ENCODE measurements around the gene MTA2. TPM values are rescaled to one million over a fixed set of nuclear protein-coding genes. Genes with fewer than 3 reads are reported as not detected.
"Not testable (repeated sequence)": the region's sequence is repeated elsewhere in the genome, so short reads cannot be mapped to it uniquely, and the experiment has no call there.

Gene MTA2
- total RNA-seq, 2 experiments from 2014 or later: 270 to 299 TPM

- peaks cover 57% of the 10 kb centered on the region for H3K4me1 Mint-ChIP-seq
- peaks cover 75% of the 10 kb centered on the region for H3K36me3 Mint-ChIP-seq (ENCODE audit: low read depth)
- no peak for DNase-seq
- POLR2A ChIA-PET: interaction anchor here (0.6 to 1.9 kb wide), 2 partner anchors 9 to 71 kb away, joined by 3 to 18 read pairs; partner anchors contain the start of genes LBHD1, TUT1 and UQCC3
- H3K27ac Mint-ChIP-seq: peak overlapping the region; percentile 95
- no peaks in the 10 kb centered on the region for H3K27me3 Mint-ChIP-seq
- no peaks in the 10 kb centered on the region for H3K9me3 Mint-ChIP-seq
- CTCF ChIA-PET: interaction anchor here (0.7 to 3.7 kb wide), 8 partner anchors 8 to 176 kb away, joined by 3 to 25 read pairs (median 4); partner anchors contain the start of genes ROM1 and TUT1
- peak overlapping the region; percentile 85 for H3K4me3 Mint-ChIP-seq
Observed at GRCh38 chr11:62600367-62601121, 1.1 kb downstream of the MTA2 start.

GRCh38 chr11:62599901-62600300 lies 1.8 kb downstream of the MTA2 start:
- Mint-ChIP-seq H3K36me3 (ENCODE audit: low read depth) (peaks cover 77% of the 10 kb centered on the region), H3K9me3 (no peaks in the 10 kb centered on the region), H3K27ac (peak overlapping the region; percentile 95), H3K4me1 (peaks cover 57% of the 10 kb centered on the region), H3K4me3 (peak overlapping the region; percentile 85), H3K27me3 (no peaks in the 10 kb centered on the region)
- ChIA-PET CTCF (interaction anchor here (0.8 to 3.7 kb wide), 12 partner anchors 8 to 175 kb away, joined by 3 to 25 read pairs (median 4); partner anchors contain the start of genes LRRN4CL and TUT1), POLR2A (interaction anchor here (0.6 to 1.3 kb wide), 4 partner anchors 9 to 254 kb away, joined by 3 to 7 read pairs (median 3); partner anchors contain the start of genes C11orf98, CSKMT, LBHD1 and TUT1)
- no peak for DNase-seq

- DNase-seq: peak; percentile 99
- no peaks in the 10 kb centered on the region for H3K27me3 Mint-ChIP-seq
- no peaks in the 10 kb centered on the region for H3K9me3 Mint-ChIP-seq
- H3K4me1 Mint-ChIP-seq: peaks cover 60% of the 10 kb centered on the region
- peaks cover 83% of the 10 kb centered on the region for H3K36me3 Mint-ChIP-seq (ENCODE audit: low read depth)
- H3K27ac Mint-ChIP-seq: peak overlapping the region; percentile 95
- ChIA-PET CTCF (interaction anchor here (0.8 to 3.7 kb wide), 11 partner anchors 9 to 175 kb away, joined by 3 to 25 read pairs (median 3); partner anchors contain the start of genes C11orf98, CSKMT and LRRN4CL), POLR2A (interaction anchor here (0.5 to 1.3 kb wide), 4 partner anchors 8 to 255 kb away, joined by 3 to 7 read pairs (median 4); partner anchors contain the start of genes C11orf98, CSKMT and TUT1)
- peak overlapping the region; percentile 85 for H3K4me3 Mint-ChIP-seq
Observed at GRCh38 chr11:62599069-62599696, 2.5 kb downstream of the MTA2 start.

GRCh38 chr11:62595124-62595523 lies 6.5 kb downstream of the MTA2 start:
- H3K36me3 Mint-ChIP-seq (ENCODE audit: low read depth): peaks cover 73% of the 10 kb centered on the region
- H3K9me3 Mint-ChIP-seq: no peaks in the 10 kb centered on the region
- ChIA-PET CTCF (interaction anchor here (0.6 to 4.5 kb wide), 5 partner anchors 16 to 144 kb away, joined by 3 to 25 read pairs (median 3); partner anchors contain the start of gene AHNAK), POLR2A (no interaction called here)
- H3K4me1 Mint-ChIP-seq: peaks cover 74% of the 10 kb centered on the region
- no peak overlapping the region for H3K4me3 Mint-ChIP-seq
- DNase-seq: no peak
- no peaks in the 10 kb centered on the region for H3K27me3 Mint-ChIP-seq
- peak overlapping the region; percentile 43 for H3K27ac Mint-ChIP-seq

GRCh38 chr11:62593434-62594044 lies 8.1 kb downstream of the MTA2 start:
- CTCF ChIA-PET: interaction anchor here (0.6 to 4.5 kb wide), 17 partner anchors 8 to 288 kb away, joined by 3 to 25 read pairs (median 4); partner anchors contain the start of genes AHNAK, B3GAT3, EEF1G and MTA2

GRCh38 chr11:62592989-62593421 lies 8.7 kb downstream of the MTA2 start:
- ChIA-PET POLR2A (interaction anchor here (0.6 to 2.5 kb wide), 4 partner anchors 8 to 758 kb away, joined by 3 to 18 read pairs (median 4); partner anchors contain the start of gene MTA2), CTCF (interaction anchor here (0.6 to 4.5 kb wide), 16 partner anchors 8 to 194 kb away, joined by 3 to 25 read pairs (median 6); partner anchors contain the start of genes B3GAT3, C11orf98, CSKMT and EEF1G)
- no peak for DNase-seq
- Mint-ChIP-seq H3K27ac (peak overlapping the region; percentile 95), H3K4me3 (no peak overlapping the region), H3K4me1 (peaks cover 67% of the 10 kb centered on the region), H3K36me3 (ENCODE audit: low read depth) (peaks cover 58% of the 10 kb centered on the region), H3K9me3 (no peaks in the 10 kb centered on the region), H3K27me3 (no peaks in the 10 kb centered on the region)

More at GRCh38 chr11:62593434-62594044, 8.1 kb downstream of the MTA2 start:
- Mint-ChIP-seq H3K27ac (peak overlapping the region; percentile 87), H3K4me1 (peaks cover 73% of the 10 kb centered on the region), H3K9me3 (no peaks in the 10 kb centered on the region), H3K27me3 (no peaks in the 10 kb centered on the region), H3K4me3 (peak overlapping the region; percentile 58), H3K36me3 (ENCODE audit: low read depth) (peaks cover 63% of the 10 kb centered on the region)
- DNase-seq: peak; percentile 90
- POLR2A ChIA-PET: interaction anchor here (0.6 kb wide), 2 partner anchors 29 to 758 kb away, joined by 3 to 4 read pairs; no protein-coding TSS in a partner anchor

- DNase-seq: no peak
- ChIA-PET CTCF (interaction anchor here (0.6 to 4.5 kb wide), 36 partner anchors 9 to 240 kb away, joined by 3 to 25 read pairs (median 4); partner anchors contain the start of genes B3GAT3, C11orf98, CSKMT and EEF1G), POLR2A (interaction anchor here (0.6 to 2.5 kb wide), 12 partner anchors 9 to 249 kb away, joined by 3 to 18 read pairs (median 6); partner anchors contain the start of genes B3GAT3, C11orf98, CSKMT and EEF1G)
- H3K27ac Mint-ChIP-seq: peak overlapping the region; percentile 95
- no peaks in the 10 kb centered on the region for H3K9me3 Mint-ChIP-seq
- no peaks in the 10 kb centered on the region for H3K27me3 Mint-ChIP-seq
- peaks cover 54% of the 10 kb centered on the region for H3K36me3 Mint-ChIP-seq (ENCODE audit: low read depth)
- H3K4me3 Mint-ChIP-seq: peak overlapping the region; percentile 97
- peaks cover 62% of the 10 kb centered on the region for H3K4me1 Mint-ChIP-seq
Observed at GRCh38 chr11:62592146-62592815, 9.4 kb downstream of the MTA2 start.

GRCh38 chr11:62591448-62592145 lies 10.1 kb downstream of the MTA2 start, which contains the start of gene TUT1:
Gene TUT1, minus strand, starts transcription at chr11:62591523. Its CDS starts 38 bp downstream, at chr11:62591485.
- H3K4me1 Mint-ChIP-seq: peaks cover 58% of the 10 kb centered on the region
- CTCF ChIA-PET: interaction anchor here (0.6 to 4.5 kb wide), 38 partner anchors 9 to 241 kb away, joined by 3 to 25 read pairs (median 4); partner anchors contain the start of genes B3GAT3, C11orf98, CSKMT and HNRNPUL2
- peak within 1 kb of the TSS; percentile 95 for H3K27ac Mint-ChIP-seq

GRCh38 chr11:62588966-62589637 lies 12.6 kb downstream of the MTA2 start:
- H3K27me3 Mint-ChIP-seq: no peaks in the 10 kb centered on the region
- DNase-seq: peak; percentile 46
- H3K4me3 Mint-ChIP-seq: peak overlapping the region; percentile 97
- ChIA-PET CTCF (interaction anchor here (0.9 to 2.0 kb wide), 4 partner anchors 10 to 164 kb away, joined by 3 to 6 read pairs (median 6); partner anchors contain the start of gene EEF1G), POLR2A (interaction anchor here (0.5 kb wide), 1 partner anchor 62 kb away, joined by 5 read pairs; no protein-coding TSS in a partner anchor)
- peak overlapping the region; percentile 95 for H3K27ac Mint-ChIP-seq
- peaks cover 46% of the 10 kb centered on the region for H3K4me1 Mint-ChIP-seq
- peaks cover 28% of the 10 kb centered on the region for H3K36me3 Mint-ChIP-seq (ENCODE audit: low read depth)
- no peaks in the 10 kb centered on the region for H3K9me3 Mint-ChIP-seq

More at GRCh38 chr11:62591448-62592145, 10.1 kb downstream of the MTA2 start, which contains the start of gene TUT1:
- POLR2A ChIA-PET: interaction anchor here (0.6 to 2.5 kb wide), 16 partner anchors 8 to 250 kb away, joined by 3 to 18 read pairs (median 6); partner anchors contain the start of genes B3GAT3, C11orf98, CSKMT and EEF1G
- H3K27me3 Mint-ChIP-seq: no peaks in the 10 kb centered on the region
- peak within 1 kb of the TSS; percentile 97 for H3K4me3 Mint-ChIP-seq
- H3K9me3 Mint-ChIP-seq: no peaks in the 10 kb centered on the region
- peak; percentile 98 for DNase-seq
- H3K36me3 Mint-ChIP-seq (ENCODE audit: low read depth): peaks cover 48% of the 10 kb centered on the region

- POLR2A ChIA-PET, H3K27me3 Mint-ChIP-seq, H3K4me3 Mint-ChIP-seq, H3K27ac Mint-ChIP-seq, DNase-seq, H3K9me3 Mint-ChIP-seq: not testable (repeated sequence)
- Mint-ChIP-seq H3K4me1 (peaks cover 18% of the 10 kb centered on the region), H3K36me3 (ENCODE audit: low read depth) (peaks cover 26% of the 10 kb centered on the region)
- CTCF ChIA-PET: interaction anchor here (1.1 to 2.0 kb wide), 3 partner anchors 16 to 161 kb away, joined by 3 to 6 read pairs (median 3); no protein-coding TSS in a partner anchor
Observed at GRCh38 chr11:62585356-62585755, 16.3 kb downstream of the MTA2 start.

Measured in activated CD4-positive, alpha-beta T cell treated with anti-CD3 and anti-CD28 coated beads, Interleukin-2, amount 10 ng/mL, durations not matched to agents 7 days and 5 days (primary cell).